A549 (cell line): ENCODE data around the gene PCBP3.

ENCODE experiments used
- CTCF ChIP-seq: fragments of >200 bp; sonication (Bioruptor Twin); formaldehyde crosslinking; IDR thresholded peaks from 3 replicates; pipeline ENCODE4 v1.5.1; 2016
- KDM1A ChIP-seq: fragments of 200-600 bp; sonication (generic); IDR thresholded peaks from 2 replicates; pipeline ENCODE4 v1.6.1; 2016; ENCODE audit warnings: low read depth, mild to moderate bottlenecking
- PHF8 ChIP-seq: fragments of 200-600 bp; sonication (generic); IDR thresholded peaks from 2 replicates; pipeline ENCODE4 v1.6.1; 2016; ENCODE audit warnings: low read depth, mild to moderate bottlenecking, antibody characterized with exemption, moderate library complexity, borderline replicate concordance

- TF ChIP-seq CTCF (no peak), KDM1A (no peak), PHF8 (no peak)
These were observed 51.6 kb downstream of the PCBP3 start for GRCh38 chr21:45695086-45695485.
